GM18519 (cell line): ENCODE data around the gene PMPCA.
"Not testable (repeated sequence)": the region's sequence is repeated elsewhere in the genome, so short reads cannot be mapped to it uniquely, and the experiment has no call there.

Experiments used
- ATAC-seq: cut with Tn5 transposase; IDR thresholded peaks from one replicate; pipeline ENCODE4 v1.9.1; 2021; ENCODE audit warnings: mild to moderate bottlenecking, moderate library complexity; ENCODE audit not compliant: unreplicated experiment, low FRiP score

Gene PMPCA

GRCh38 chr9:136392538-136393449, 17.7 kb upstream of the PMPCA start:
- no peak for ATAC-seq

GRCh38 chr9:136393531-136393930, 16.9 kb upstream of the PMPCA start:
- no peak for ATAC-seq

GRCh38 chr9:136394312-136395019, 16.0 kb upstream of the PMPCA start:
- ATAC-seq = no peak

- ATAC-seq = no peak
Measured at GRCh38 chr9:136395020-136395340, 15.5 kb upstream of the PMPCA start.

GRCh38 chr9:136395345-136396218, 14.9 kb upstream of the PMPCA start:
- ATAC-seq = no peak

- ATAC-seq = no peak
Measured at GRCh38 chr9:136396219-136396515, 14.3 kb upstream of the PMPCA start.

GRCh38 chr9:136397643-136398042, 12.8 kb upstream of the PMPCA start:
- no peak for ATAC-seq

GRCh38 chr9:136398286-136398685, 12.2 kb upstream of the PMPCA start:
- no peak for ATAC-seq

- ATAC-seq = peak; percentile 19
Measured at GRCh38 chr9:136399176-136400037, 11.1 kb upstream of the PMPCA start.

GRCh38 chr9:136400038-136400834, 10.2 kb upstream of the PMPCA start, which contains the start of gene SNAPC4:
Gene SNAPC4 (minus strand): TSS chr9:136400170. CDS start chr9:136398428, 1,742 bp downstream.
- ATAC-seq = peak; percentile 55

- no peak for ATAC-seq
Measured at GRCh38 chr9:136401173-136401922, 9.1 kb upstream of the PMPCA start.

- no peak for ATAC-seq
Measured at GRCh38 chr9:136402067-136402466, 8.4 kb upstream of the PMPCA start.

GRCh38 chr9:136403538-136403914, 6.9 kb upstream of the PMPCA start:
- no peak for ATAC-seq

GRCh38 chr9:136403915-136404800, 6.3 kb upstream of the PMPCA start:
- no peak for ATAC-seq

GRCh38 chr9:136404801-136405136, 5.7 kb upstream of the PMPCA start:
- no peak for ATAC-seq

- no peak for ATAC-seq
Measured at GRCh38 chr9:136405481-136405880, 5.0 kb upstream of the PMPCA start.

- ATAC-seq = not testable (repeated sequence)
Measured at GRCh38 chr9:136405904-136406303, 4.6 kb upstream of the PMPCA start.

- ATAC-seq = not testable (repeated sequence)
Measured at GRCh38 chr9:136407061-136407460, 3.4 kb upstream of the PMPCA start.
